GM12873 (cell line): ENCODE measurements around the gene AURKA.

Experiments
- TF ChIP-seq, protein P1 (sequence below): IDR thresholded peaks from 2 replicates; pipeline ENCODE4 v1.5.1; 2012; ENCODE audit warnings: low read depth, mild to moderate bottlenecking, moderate library complexity, low read length, control low read depth; ENCODE audit not compliant: insufficient read depth; ENCODE audit errors: missing control alignments

AURKA gene

DNA sequence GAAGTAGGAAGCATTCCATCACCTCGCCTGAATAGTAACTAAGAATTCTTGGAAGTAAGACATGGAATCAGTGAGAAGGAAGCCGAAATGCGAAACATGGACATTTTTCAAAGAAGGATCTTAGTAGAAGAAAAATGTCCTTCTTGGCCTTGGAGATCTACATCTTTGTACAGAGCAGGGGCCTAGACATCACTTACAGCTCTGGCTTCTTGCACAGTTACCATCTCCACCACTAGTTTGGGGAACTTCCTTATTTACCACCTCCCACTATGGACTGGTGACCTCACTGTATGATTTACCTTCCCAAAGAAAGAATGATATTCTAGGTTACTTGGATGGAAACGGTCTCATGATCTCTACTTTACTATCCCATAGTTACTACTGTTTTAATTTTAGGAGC lies 35.8 kb upstream of the AURKA start:
- TF ChIP-seq, protein P1, sequence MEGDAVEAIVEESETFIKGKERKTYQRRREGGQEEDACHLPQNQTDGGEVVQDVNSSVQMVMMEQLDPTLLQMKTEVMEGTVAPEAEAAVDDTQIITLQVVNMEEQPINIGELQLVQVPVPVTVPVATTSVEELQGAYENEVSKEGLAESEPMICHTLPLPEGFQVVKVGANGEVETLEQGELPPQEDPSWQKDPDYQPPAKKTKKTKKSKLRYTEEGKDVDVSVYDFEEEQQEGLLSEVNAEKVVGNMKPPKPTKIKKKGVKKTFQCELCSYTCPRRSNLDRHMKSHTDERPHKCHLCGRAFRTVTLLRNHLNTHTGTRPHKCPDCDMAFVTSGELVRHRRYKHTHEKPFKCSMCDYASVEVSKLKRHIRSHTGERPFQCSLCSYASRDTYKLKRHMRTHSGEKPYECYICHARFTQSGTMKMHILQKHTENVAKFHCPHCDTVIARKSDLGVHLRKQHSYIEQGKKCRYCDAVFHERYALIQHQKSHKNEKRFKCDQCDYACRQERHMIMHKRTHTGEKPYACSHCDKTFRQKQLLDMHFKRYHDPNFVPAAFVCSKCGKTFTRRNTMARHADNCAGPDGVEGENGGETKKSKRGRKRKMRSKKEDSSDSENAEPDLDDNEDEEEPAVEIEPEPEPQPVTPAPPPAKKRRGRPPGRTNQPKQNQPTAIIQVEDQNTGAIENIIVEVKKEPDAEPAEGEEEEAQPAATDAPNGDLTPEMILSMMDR, result no peak

DNA sequence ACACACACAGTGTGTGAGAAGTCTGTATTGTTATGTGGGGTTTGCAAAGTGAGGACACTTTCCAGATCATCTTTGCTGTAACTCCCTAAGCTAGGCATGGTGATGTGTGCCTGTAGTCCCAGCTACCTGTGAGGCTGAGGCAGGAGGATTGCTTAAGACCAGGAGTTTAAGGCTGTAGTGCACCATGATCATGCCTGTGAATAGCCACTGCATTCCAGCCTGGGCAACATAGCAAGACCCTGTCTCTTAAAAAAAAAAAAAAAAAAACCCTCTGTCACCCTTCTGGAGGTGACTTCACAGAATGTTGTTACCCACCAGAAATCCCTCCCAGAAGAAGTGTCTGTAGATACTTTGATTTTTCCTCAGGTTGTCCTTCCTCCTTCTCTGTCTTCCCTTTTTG lies 34.9 kb upstream of the AURKA start:
- TF ChIP-seq, protein P1, result no peak

DNA sequence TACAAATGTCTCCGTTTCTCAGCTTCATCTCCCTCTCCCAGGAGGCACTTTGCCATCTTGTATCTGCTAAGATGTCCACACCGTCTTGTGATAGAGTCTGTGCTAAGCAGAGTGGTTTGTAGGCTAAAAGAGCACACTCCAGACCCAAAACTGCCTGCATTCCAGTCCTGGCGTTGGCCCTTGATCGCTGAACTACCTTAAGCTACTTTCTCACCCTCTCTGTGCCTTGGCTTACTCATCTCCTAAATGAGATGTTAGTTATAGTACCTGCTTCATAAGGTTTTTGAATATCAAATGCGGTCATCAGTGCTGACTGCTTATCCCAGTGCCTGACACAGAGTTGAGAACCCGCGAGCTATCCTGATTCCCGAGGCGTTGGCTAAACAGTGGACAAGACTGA lies 34.0 kb upstream of the AURKA start:
- TF ChIP-seq, protein P1, result no peak

DNA sequence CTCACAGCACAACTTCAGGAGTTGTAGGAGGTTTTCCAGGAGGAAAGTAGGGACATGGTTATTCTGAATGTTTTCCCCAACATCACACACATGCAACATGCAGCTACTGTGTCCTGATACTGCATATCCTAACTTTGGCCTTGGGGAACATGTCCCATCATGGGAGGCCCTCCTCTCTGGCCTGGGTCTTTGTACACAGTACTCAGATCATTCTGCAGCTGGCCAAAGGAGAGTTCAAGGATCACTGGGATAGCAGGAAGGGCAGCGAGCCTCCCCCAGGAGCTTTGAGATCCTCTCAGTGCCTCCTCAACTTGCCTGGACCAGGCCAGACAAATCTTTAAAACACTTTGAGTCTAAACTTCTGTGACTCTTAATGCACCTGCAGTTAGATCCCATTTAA lies 32.9 kb upstream of the AURKA start:
- TF ChIP-seq, protein P1, result no peak

DNA sequence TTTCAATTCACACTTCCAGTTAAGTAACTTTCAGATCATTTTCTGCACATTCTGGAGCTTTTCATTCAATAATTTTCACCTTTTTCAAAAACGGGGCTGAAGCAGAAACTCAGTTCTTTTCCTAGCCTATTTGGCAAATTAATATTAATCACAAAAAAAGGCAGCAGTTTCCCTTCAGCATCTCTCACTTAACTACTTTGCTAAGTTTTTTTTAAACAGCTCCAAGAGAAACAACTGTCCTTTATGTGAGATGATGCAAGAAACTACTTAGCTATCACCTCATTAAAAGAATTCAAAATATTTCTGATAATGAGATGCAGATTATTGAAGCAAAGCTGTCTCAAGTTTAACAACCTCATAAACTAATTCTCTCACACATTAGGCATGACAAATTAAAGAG lies 31.9 kb upstream of the AURKA start:
- TF ChIP-seq, protein P1, result no peak

DNA sequence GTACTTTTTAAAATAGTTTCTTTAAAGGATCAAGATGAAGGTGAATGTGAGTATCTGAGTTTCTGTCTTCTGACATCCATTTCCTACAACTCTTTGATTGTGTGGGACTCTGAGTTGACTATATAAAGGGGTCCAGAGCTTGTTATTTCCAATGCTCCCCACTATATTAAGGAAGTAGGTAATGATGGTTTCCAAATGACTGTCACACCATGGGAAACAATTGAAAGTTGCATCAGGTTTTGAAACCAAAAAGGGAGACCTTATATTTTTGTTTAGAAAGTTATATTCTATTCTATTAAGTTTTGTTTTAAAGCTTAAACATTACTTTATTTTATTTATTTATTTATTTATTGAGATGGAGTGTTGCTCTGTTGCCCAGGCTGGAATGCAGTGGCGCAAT lies 31.2 kb upstream of the AURKA start:
- TF ChIP-seq, protein P1, result no peak

DNA sequence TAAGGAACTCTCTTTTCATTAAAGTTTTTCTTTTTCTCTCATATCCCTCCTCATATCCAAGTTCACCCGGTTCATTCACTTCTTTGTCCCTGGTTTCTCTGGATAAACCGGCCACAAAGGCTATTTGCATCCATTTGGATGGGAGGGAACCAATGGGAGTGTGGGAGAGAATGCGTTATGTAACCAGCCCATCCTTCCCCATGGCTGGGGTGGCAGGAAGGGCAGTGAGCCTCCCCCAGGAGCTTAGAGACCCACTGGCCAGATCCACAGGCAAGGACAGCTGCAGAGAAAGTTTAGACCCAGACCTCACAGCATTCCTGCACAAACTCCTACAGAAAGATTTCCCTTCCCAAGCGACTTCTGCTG lies 30.8 kb upstream of the AURKA start:
- TF ChIP-seq, protein P1, result no peak
